Esophagus muscularis mucosa (tissue), 4 donors: ENCODE results near the gene CXCR2. TPM values are rescaled to one million over a fixed set of nuclear protein-coding genes. Genes with fewer than 3 reads are reported as not detected.

Source experiments
- DNase-seq: peaks from one replicate; pipeline ENCODE4 v3.0.0-alpha.2; 2017; ENCODE audit errors: extremely low spot score
- H3K27ac ChIP-seq, 4 donors: fragments of 200-600 bp; sonication (generic); replicated peaks in 1 of 4; 1 replicate in 3 of 4; 2 replicates in 1 of 4; pipeline ENCODE4 v1.5.1; 2016 to 2019; ENCODE audit warnings: mild to moderate bottlenecking in 1 of 4
- H3K27me3 ChIP-seq, 4 donors: fragments of 200-600 bp; sonication (generic); one replicate each; pipeline versions ENCODE4 v1.5.1 to v1.6.0; 2016 to 2019
- H3K36me3 ChIP-seq, 4 donors: fragments of 200-600 bp; sonication (generic); one replicate each; pipeline ENCODE4 v1.5.1; 2016 to 2019
- H3K4me1 ChIP-seq, 4 donors: fragments of 200-600 bp; sonication (generic); one replicate each; pipeline ENCODE4 v1.5.1; 2016 to 2019
- H3K4me3 ChIP-seq, 4 donors: fragments of 200-600 bp; sonication (generic); 1 replicate in 2 of 4; 2 replicates in 2 of 4; pipeline ENCODE4 v1.5.1; 2016 to 2019; ENCODE audit warnings: mild to moderate bottlenecking in 4 of 4, moderate library complexity in 1 of 4
- H3K9me3 ChIP-seq, 4 donors: fragments of 200-600 bp; sonication (generic); 1 replicate in 3 of 4; 2 replicates in 1 of 4; pipeline ENCODE4 v1.5.1; 2016 to 2019
- EP300 ChIP-seq: sonication (generic); formaldehyde crosslinking; IDR thresholded peaks from one replicate; pipeline ENCODE4 v1.6.1; 2017; ENCODE audit warnings: antibody characterized with exemption
- POLR2A ChIP-seq: fragments of 450-650 bp; IDR thresholded peaks from one replicate; pipeline ENCODE4 v1.6.1; 2017; ENCODE audit warnings: antibody characterized with exemption, moderate library complexity, mild to moderate bottlenecking, low read depth
- POLR2AphosphoS5 ChIP-seq, 2 donors: sonication (generic); formaldehyde crosslinking; IDR thresholded peaks; one replicate each; pipeline ENCODE4 v1.6.1; 2017; ENCODE audit warnings: antibody characterized with exemption in 2 of 2
- WGBS: methylation state at CpG from one replicate; pipeline ENCODE4 v1.1.5; 2018; 5-methylcytosine and 5-hydroxymethylcytosine counted together
- intact Hi-C: fragments of 100-400 bp; cut with DNase I; formaldehyde crosslinking; loops from one replicate; pipeline ENCODE4 v1.15.1; 2023
- total RNA-seq, 4 donors: library from RNA; depleted of rRNA; stranded (reverse); fragments of >200 nt; gene quantifications; one replicate each; pipeline versions ENCODE4 v1.1.0 to v1.2.1, GENCODE V29; 2016
- TF ChIP-seq, protein P1 (sequence below), 3 experiments: fragments of 200-600 bp in 2 of 3; fragments of 450-650 bp in 1 of 3; sonication (generic) in 2 of 3; IDR thresholded peaks; one replicate each; pipeline ENCODE4 v1.5.1; 2017 to 2019; ENCODE audit warnings: antibody characterized with exemption in 3 of 3, mild to moderate bottlenecking in 2 of 3, moderate library complexity in 1 of 3

The CXCR2 gene
- total RNA-seq, 4 donors from 2014 or later, result 0.11 to 2.8 (median 0.42) TPM; not detected in 1

DNA sequence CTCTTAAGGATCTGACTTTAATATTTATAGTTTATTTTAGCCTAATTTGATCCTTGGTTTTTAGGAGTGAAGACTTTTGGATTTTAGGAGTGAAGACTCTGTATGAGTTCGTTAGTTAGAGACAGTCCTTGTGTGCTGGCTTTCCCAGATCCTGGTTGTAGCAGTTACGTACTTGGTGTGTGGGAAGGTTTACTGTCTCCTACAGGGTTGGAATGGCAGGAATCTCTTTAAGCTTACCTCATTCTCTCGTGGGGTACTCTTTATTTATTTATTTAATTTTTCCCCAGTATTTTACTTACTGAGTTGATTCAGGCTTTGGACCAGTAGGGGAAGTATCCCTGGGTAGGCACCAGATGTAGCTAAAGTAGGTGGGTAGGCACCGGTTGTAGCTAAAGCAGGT lies 1.8 kb upstream of the CXCR2 start:
- 83% methylated on average over 4 of the region's 4 CpGs for WGBS
- TF ChIP-seq POLR2A, result no peak
- intact Hi-C loops, result no loop called here

DNA sequence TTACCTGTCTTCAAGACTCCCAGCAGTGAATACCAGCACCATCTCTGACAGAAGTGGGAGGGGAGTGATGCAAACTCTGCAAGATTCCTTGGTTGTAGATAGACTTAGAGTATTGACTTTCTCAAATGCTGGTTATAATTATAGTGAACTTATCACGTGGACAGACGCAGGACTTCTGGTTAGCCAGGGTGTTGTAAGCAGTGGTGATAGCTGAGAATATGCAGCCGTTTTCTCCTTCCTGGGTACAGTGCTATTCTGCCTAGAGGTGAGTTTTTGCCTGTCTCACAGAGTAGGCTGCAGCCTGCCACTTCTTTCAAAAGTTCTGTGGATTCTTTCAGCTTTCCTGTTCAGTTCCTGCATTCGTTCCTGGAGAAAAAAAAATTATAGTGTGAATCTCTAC lies 733 bp upstream of the CXCR2 start:
- Histone ChIP-seq H3K4me1 (no peaks in the 10 kb centered on the region), H3K9me3 (peaks cover 0 to 27% (median 19%) of the 10 kb centered on the region in 4 donors), H3K27me3 (peaks cover 0 to 20% (median 0%) of the 10 kb centered on the region in 4 donors), H3K36me3 (no peaks in the 10 kb centered on the region), H3K27ac (no peak overlapping the region), H3K4me3 (no peak overlapping the region)
- TF ChIP-seq POLR2AphosphoS5 (IDR thresholded peaks at IDR 0.05) (no peak), EP300 (no peak), POLR2A (no peak)
- no peak for DNase-seq
- WGBS, result 31% methylated on average over 4 of the region's 4 CpGs
- intact Hi-C loops, result no loop called here

More for the DNA sequence above, 1.8 kb upstream of the CXCR2 start:
- peaks cover 0 to 27% (median 19%) of the 10 kb centered on the region in 4 donors for H3K9me3 ChIP-seq
- no peak for DNase-seq
- H3K27ac ChIP-seq, result no peak overlapping the region
- H3K4me1 ChIP-seq, result no peaks in the 10 kb centered on the region
- H3K4me3 ChIP-seq, result no peak overlapping the region
- peaks cover 0 to 20% (median 0%) of the 10 kb centered on the region in 4 donors for H3K27me3 ChIP-seq
- H3K36me3 ChIP-seq, result no peaks in the 10 kb centered on the region

DNA sequence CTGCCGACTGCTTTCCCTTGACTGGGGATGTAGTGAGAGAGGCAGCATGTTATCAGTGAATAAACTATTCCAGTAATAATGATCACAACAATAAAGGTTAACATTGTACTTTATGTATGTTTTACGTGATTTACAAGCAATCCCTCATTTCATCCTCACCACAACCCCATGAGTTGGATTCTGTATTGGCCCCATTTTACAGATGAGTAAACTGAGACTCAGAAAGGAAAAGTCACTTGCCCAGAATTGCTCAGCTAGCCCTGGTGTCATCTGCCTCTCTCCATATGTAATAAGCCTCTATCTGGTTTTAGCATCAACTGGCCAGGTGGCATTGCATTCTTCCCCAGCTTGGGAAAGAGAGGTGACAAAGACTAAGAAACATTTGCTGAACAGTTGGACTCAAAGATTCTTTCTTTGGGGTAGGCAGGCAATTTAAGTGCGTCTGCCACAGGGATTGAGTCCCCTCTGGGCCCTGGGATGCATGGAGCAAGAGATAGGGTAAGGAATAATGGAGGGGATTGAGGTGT lies 2.2 kb downstream of the CXCR2 start:
- Histone ChIP-seq H3K27ac (no peak overlapping the region), H3K36me3 (no peaks in the 10 kb centered on the region), H3K27me3 (peaks cover 0 to 20% (median 0%) of the 10 kb centered on the region in 4 donors), H3K9me3 (peaks cover 0 to 3% (median 2%) of the 10 kb centered on the region in 4 donors), H3K4me1 (no peaks in the 10 kb centered on the region), H3K4me3 (no peak overlapping the region)
- WGBS, result 91% methylated on average over 3 of the region's 3 CpGs
- intact Hi-C loops, result no loop called here
- TF ChIP-seq, protein P1, sequence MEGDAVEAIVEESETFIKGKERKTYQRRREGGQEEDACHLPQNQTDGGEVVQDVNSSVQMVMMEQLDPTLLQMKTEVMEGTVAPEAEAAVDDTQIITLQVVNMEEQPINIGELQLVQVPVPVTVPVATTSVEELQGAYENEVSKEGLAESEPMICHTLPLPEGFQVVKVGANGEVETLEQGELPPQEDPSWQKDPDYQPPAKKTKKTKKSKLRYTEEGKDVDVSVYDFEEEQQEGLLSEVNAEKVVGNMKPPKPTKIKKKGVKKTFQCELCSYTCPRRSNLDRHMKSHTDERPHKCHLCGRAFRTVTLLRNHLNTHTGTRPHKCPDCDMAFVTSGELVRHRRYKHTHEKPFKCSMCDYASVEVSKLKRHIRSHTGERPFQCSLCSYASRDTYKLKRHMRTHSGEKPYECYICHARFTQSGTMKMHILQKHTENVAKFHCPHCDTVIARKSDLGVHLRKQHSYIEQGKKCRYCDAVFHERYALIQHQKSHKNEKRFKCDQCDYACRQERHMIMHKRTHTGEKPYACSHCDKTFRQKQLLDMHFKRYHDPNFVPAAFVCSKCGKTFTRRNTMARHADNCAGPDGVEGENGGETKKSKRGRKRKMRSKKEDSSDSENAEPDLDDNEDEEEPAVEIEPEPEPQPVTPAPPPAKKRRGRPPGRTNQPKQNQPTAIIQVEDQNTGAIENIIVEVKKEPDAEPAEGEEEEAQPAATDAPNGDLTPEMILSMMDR (IDR thresholded peaks at IDR 0.05), result no peak
- no peak for TF ChIP-seq EP300
- no peak for TF ChIP-seq POLR2AphosphoS5 (IDR thresholded peaks at IDR 0.05)
- no peak for TF ChIP-seq POLR2A
- no peak for DNase-seq

DNA sequence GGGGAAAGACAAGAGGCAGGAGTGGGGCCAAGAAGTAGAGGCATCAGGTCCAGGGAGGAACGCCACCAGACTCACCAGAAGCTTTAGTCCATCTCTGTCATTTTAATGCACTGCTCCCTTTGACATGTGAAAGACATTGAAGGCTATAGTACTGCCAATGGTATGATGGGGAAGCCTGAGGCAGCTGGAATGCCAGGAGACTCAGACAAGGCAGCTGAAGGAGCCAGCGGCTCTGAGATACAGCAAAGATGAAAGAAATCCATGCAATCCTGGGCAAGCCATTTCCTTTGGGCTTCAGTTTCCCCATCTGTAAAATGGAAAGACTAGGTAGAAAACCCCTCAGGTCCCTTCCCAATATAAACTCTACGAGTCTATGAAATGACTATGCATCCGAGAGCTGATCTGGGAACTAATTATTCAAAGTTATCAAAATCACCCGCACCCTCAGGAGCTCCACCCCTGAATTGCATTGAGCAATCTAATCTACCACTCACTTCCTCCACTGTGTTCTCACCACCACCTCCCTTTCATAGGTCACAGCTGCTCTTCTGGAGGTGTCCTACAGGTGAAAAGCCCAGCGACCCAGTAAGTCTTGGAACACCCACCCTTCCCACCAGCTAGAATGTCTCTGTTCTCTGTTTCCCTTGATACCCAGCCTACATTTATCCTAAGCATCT lies 3.1 kb downstream of the CXCR2 start:
- Histone ChIP-seq H3K9me3 (no peaks in the 10 kb centered on the region), H3K27me3 (peaks cover 0 to 25% (median 0%) of the 10 kb centered on the region in 4 donors), H3K27ac (no peak overlapping the region), H3K36me3 (no peaks in the 10 kb centered on the region), H3K4me1 (no peaks in the 10 kb centered on the region), H3K4me3 (no peak overlapping the region)
- TF ChIP-seq POLR2AphosphoS5 (IDR thresholded peaks at IDR 0.05) (no peak), POLR2A (no peak), EP300 (no peak)
- TF ChIP-seq, protein P1 (IDR thresholded peaks at IDR 0.05), result no peak
- intact Hi-C loops, result no loop called here
- 80% methylated on average over 6 of the region's 6 CpGs for WGBS
- no peak for DNase-seq

DNA sequence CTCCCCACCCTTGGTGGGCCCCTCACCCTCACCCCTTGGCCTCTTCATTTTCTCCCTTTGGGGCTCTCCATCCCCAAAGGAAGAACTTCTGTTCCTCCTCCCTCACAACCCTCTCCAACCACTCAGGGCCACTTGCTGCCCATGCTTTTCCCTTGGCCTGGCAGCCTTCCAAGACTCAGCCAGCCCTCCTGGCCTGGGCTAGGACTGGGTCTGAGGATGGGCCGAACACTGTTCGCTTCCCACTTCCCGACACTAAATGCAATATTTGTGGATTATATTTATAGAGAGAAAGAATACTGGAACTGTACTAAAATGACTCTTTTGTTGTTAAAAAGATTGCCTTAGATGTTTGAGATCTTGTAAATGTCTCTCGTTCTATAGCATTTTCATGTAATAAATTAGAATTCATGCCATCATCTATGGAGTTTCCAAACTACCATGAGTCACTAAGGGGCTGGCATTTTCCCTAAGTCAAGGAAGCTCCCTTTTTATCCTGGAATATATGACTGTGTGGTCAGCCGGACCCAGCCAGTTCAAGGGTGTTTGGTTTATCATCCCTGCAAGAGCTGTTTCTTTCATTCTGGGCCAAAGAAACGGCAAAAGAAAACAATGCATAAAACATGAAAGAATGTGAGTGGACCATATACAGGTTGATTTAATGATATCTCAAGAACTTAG lies 3.8 kb downstream of the CXCR2 start:
- Histone ChIP-seq H3K4me3 (no peak overlapping the region), H3K36me3 (no peaks in the 10 kb centered on the region), H3K27me3 (peaks cover 0 to 22% (median 0%) of the 10 kb centered on the region in 4 donors), H3K9me3 (no peaks in the 10 kb centered on the region), H3K27ac (no peak overlapping the region), H3K4me1 (no peaks in the 10 kb centered on the region)
- WGBS, result 91% methylated on average over 6 of the region's 6 CpGs
- TF ChIP-seq EP300, result no peak
- no peak for TF ChIP-seq POLR2A
- TF ChIP-seq, protein P1 (IDR thresholded peaks at IDR 0.05), result no peak
- TF ChIP-seq POLR2AphosphoS5 (IDR thresholded peaks at IDR 0.05), result no peak
- DNase-seq, result no peak
- intact Hi-C loops, result no loop called here
